OCI-LY7 (cell line): ENCODE results near the gene PDE11A.

Source experiments
- CTCF ChIP-seq: fragments of 200-600 bp; sonication (generic); conservative IDR thresholded peaks from 2 replicates; pipeline ENCODE4 v1.5.1; 2014; ENCODE audit warnings: mild to moderate bottlenecking, antibody characterized with exemption, low read length, moderate library complexity, mixed read lengths
- EZH2phosphoT487 ChIP-seq: fragments of 200-600 bp; sonication (generic); IDR thresholded peaks from 2 replicates; pipeline ENCODE4 v1.6.1; 2018; ENCODE audit warnings: low read depth, borderline replicate concordance, mild to moderate bottlenecking, mixed run types, antibody characterized with exemption, low read length, moderate library complexity, mixed read lengths

DNA sequence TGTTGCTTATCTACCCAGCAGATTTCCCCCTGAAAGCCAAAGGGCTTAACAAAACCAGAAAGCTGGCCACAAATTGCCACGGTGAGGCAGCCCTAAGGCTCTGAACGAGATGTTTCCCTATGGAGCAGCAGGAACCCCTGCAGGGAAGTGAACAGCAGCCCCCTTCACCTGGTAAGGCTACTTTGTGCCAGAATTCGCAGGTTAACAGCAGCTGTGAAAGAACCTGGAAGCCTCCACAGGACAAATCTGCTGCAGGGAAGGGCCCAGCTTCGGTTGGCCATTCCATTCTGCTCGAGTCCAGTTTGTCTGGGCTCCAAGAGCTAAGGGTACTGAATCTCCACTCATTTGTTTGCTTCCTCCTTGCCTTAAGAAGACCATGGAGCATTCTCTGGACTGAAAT is 175.3 kb downstream of the PDE11A start:
- TF ChIP-seq CTCF (no peak), EZH2phosphoT487 (no peak)
